PFSK-1 (cell line): ENCODE results near the gene HDAC6.

Experiments
- FOXP2 ChIP-seq: optimal IDR thresholded peaks from 2 replicates; pipeline ENCODE3; 2011; ENCODE audit warnings: borderline replicate concordance, control low read depth, inconsistent platforms; ENCODE audit not compliant: insufficient read depth; ENCODE audit errors: extremely low read length, extremely low read depth
- POLR2AphosphoS5 ChIP-seq: IDR thresholded peaks from 2 replicates; pipeline ENCODE4 v1.6.1; 2012; ENCODE audit warnings: low read depth, mild to moderate bottlenecking, control low read depth, low read length, moderate library complexity
- SIN3A ChIP-seq: IDR thresholded peaks from 2 replicates; pipeline ENCODE4 v1.6.1; 2012; ENCODE audit warnings: mild to moderate bottlenecking, low read length, moderate library complexity, borderline replicate concordance; ENCODE audit not compliant: insufficient read depth
- TAF1 ChIP-seq: IDR thresholded peaks from 2 replicates; pipeline ENCODE4 v1.6.1; 2012; ENCODE audit warnings: low read length, control low read depth, borderline replicate concordance; ENCODE audit not compliant: insufficient read depth
- TF ChIP-seq, protein P1 (sequence below), 2 experiments: IDR thresholded peaks; 2 replicates each; pipeline versions ENCODE4 v1.6.1 to v1.8.0; 2011 to 2012; ENCODE audit warnings: low read depth in 2 of 2, low read length in 2 of 2, control low read depth in 1 of 2, inconsistent platforms in 1 of 2, mild to moderate bottlenecking in 1 of 2, moderate library complexity in 1 of 2; ENCODE audit not compliant: insufficient read depth in 1 of 2

HDAC6 gene

DNA sequence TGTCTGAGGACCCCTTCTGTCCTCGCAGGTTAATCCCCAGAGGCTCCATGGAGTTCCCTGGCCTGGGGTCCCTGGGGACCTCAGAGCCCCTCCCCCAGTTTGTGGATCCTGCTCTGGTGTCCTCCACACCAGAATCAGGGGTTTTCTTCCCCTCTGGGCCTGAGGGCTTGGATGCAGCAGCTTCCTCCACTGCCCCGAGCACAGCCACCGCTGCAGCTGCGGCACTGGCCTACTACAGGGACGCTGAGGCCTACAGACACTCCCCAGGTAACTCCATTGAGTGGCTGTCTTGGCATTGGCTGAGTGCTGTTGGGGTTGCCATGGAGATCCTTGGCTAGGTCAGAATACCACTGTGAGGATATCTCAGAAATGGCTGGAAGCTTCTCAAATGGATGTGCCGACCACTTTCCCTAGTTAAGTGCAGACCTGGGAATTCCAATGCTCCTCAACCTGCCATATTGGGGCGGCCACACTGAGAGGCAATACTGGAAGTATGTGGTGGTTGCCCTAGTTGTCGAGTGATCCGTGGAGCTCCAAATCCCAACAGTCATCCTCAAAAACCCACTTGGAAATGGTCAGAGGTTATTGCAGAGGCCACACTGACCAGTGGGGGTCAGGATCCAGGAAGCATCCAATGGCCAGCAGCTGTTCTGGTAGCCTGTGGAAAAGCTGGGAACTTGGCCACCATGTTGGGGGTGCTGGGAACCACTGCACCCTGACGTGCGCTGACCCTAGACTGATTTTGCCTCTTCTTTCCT is 10.6 kb upstream of the HDAC6 start:
- TF ChIP-seq POLR2AphosphoS5 (no peak), FOXP2 (no peak), SIN3A (no peak), TAF1 (no peak)
- TF ChIP-seq, protein P1, sequence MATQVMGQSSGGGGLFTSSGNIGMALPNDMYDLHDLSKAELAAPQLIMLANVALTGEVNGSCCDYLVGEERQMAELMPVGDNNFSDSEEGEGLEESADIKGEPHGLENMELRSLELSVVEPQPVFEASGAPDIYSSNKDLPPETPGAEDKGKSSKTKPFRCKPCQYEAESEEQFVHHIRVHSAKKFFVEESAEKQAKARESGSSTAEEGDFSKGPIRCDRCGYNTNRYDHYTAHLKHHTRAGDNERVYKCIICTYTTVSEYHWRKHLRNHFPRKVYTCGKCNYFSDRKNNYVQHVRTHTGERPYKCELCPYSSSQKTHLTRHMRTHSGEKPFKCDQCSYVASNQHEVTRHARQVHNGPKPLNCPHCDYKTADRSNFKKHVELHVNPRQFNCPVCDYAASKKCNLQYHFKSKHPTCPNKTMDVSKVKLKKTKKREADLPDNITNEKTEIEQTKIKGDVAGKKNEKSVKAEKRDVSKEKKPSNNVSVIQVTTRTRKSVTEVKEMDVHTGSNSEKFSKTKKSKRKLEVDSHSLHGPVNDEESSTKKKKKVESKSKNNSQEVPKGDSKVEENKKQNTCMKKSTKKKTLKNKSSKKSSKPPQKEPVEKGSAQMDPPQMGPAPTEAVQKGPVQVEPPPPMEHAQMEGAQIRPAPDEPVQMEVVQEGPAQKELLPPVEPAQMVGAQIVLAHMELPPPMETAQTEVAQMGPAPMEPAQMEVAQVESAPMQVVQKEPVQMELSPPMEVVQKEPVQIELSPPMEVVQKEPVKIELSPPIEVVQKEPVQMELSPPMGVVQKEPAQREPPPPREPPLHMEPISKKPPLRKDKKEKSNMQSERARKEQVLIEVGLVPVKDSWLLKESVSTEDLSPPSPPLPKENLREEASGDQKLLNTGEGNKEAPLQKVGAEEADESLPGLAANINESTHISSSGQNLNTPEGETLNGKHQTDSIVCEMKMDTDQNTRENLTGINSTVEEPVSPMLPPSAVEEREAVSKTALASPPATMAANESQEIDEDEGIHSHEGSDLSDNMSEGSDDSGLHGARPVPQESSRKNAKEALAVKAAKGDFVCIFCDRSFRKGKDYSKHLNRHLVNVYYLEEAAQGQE (IDR thresholded peaks at IDR 0.05; ENCODE audit: insufficient read depth in 1 of 2, low read depth in 2 of 2, low read length in 2 of 2) = no peak

DNA sequence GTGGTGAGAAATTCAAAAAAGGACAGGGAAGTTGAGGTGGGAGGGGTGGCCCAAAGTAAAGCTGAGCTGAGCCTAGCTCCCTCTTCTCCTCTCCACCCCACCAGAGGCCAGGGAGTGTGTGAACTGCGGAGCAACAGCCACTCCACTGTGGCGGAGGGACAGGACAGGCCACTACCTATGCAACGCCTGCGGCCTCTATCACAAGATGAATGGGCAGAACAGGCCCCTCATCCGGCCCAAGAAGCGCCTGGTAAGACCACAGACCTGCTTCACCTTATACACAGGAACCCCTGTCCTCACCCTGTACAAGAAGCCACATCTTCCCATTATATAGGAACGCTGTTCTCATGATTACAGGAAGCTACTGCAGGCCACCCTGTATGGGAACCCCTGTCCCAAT is 9.6 kb upstream of the HDAC6 start:
- TF ChIP-seq FOXP2 (no peak), SIN3A (no peak), TAF1 (no peak), POLR2AphosphoS5 (no peak)
- TF ChIP-seq, protein P1 (IDR thresholded peaks at IDR 0.05; ENCODE audit: insufficient read depth in 1 of 2, low read depth in 2 of 2, low read length in 2 of 2) = no peak

DNA sequence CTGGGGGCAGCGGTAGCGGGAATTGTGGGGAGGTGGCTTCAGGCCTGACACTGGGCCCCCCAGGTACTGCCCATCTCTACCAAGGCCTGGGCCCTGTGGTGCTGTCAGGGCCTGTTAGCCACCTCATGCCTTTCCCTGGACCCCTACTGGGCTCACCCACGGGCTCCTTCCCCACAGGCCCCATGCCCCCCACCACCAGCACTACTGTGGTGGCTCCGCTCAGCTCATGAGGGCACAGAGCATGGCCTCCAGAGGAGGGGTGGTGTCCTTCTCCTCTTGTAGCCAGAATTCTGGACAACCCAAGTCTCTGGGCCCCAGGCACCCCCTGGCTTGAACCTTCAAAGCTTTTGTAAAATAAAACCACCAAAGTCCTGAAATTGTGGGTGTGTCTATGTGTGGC is 7.9 kb upstream of the HDAC6 start:
- no peak for TF ChIP-seq TAF1

DNA sequence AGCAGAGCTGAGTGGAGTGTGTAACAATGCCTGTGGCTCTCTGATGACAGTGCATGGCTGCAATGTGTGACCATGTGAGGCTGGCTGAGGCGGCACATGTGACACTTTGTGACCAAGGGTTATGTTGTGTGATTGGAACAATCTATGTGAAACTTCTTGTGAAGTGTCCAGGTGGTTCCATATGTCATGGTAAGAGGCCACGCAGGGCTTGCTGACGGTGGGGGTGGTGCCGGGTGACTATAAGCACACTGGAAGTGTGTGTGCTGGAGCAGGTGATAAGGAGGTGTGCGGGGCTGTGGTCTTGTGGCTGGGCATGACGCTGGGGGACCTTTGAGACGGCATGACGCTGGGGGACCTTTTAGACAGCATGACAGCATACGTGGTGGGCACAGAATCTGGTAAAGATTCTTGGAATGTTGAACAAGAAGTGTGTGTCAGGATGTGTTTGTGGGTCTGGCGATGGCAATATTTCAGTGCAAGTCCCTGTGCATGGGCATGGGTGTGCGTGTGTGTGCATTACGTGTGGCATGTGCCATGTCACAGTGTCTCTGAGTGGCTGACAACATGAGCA is 7.4 kb upstream of the HDAC6 start:
- TF ChIP-seq TAF1 (no peak), SIN3A (no peak), FOXP2 (no peak), POLR2AphosphoS5 (no peak)
- TF ChIP-seq, protein P1 (IDR thresholded peaks at IDR 0.05; ENCODE audit: insufficient read depth in 1 of 2, low read depth in 2 of 2, low read length in 2 of 2) = no peak

DNA sequence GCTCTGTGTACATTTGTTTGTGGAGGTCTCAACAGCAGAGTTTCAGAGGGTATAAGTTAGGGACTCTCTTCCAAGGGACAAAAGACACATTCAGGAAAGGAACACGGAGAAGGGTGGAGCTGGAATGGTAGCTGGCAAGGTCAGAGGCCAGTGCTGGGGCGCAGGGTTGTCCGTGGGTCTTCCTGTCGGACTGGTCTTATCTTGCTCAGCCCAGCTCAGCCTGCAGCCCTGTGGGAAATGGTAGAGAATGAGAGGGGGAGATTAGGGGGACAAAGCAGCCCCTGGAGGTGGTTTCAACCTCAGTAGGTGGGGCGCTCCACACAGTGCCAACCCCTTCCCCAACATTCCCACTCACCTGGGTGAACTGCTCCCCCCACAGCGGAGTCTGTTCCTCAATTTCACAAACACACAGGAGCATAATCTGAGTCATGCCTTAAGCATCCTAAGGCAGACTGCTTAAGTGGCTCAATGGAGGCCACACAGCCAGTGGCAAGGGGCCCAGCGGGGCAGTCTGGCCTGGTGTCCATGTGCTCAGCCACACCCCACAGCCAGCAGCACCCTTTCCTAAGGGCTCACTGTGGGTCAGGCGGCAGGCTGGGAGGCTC is 6.9 kb upstream of the HDAC6 start:
- TF ChIP-seq, protein P1 (IDR thresholded peaks at IDR 0.05; ENCODE audit: insufficient read depth in 1 of 2, low read depth in 2 of 2, low read length in 2 of 2) = no peak
- TF ChIP-seq FOXP2 (no peak), SIN3A (no peak), POLR2AphosphoS5 (no peak), TAF1 (no peak)
